CD4-positive, alpha-beta T cell treated with Interleukin-2 at 100 ng/mL for 4 hours (primary cell): ENCODE measurements around the gene TRAF5.

Source experiments
- DNase-seq: peaks from one replicate; pipeline ENCODE4 v3.0.0-alpha.2; 2020; ENCODE audit warnings: low spot score

Gene TRAF5

GRCh38 chr1:211328084-211328694 lies 1.6 kb downstream of the TRAF5 start:
- DNase-seq, result no peak

- DNase-seq, result no peak
Observed at GRCh38 chr1:211328866-211329475, 2.3 kb downstream of the TRAF5 start.

- DNase-seq, result peak; percentile 33
Observed at GRCh38 chr1:211329764-211330201, 3.1 kb downstream of the TRAF5 start.

- DNase-seq, result no peak
Observed at GRCh38 chr1:211330282-211330936, 3.8 kb downstream of the TRAF5 start.

- no peak for DNase-seq
Observed at GRCh38 chr1:211331011-211331709, 4.5 kb downstream of the TRAF5 start.

GRCh38 chr1:211332036-211332616 lies 5.5 kb downstream of the TRAF5 start:
- DNase-seq, result no peak

GRCh38 chr1:211332830-211333229 lies 6.2 kb downstream of the TRAF5 start:
- DNase-seq, result no peak

- no peak for DNase-seq
Observed at GRCh38 chr1:211333906-211334305, 7.3 kb downstream of the TRAF5 start.

GRCh38 chr1:211334986-211335385 lies 8.4 kb downstream of the TRAF5 start:
- peak; percentile 45 for DNase-seq

- peak; percentile 25 for DNase-seq
Observed at GRCh38 chr1:211335522-211336157, 9.0 kb downstream of the TRAF5 start.

- DNase-seq, result no peak
Observed at GRCh38 chr1:211336161-211336560, 9.5 kb downstream of the TRAF5 start.

- DNase-seq, result no peak
Observed at GRCh38 chr1:211336775-211337174, 10.1 kb downstream of the TRAF5 start.

- no peak for DNase-seq
Observed at GRCh38 chr1:211337430-211338223, 11.0 kb downstream of the TRAF5 start.

- no peak for DNase-seq
Observed at GRCh38 chr1:211338224-211338620, 11.6 kb downstream of the TRAF5 start.

- DNase-seq, result no peak
Observed at GRCh38 chr1:211339631-211340041, 13.0 kb downstream of the TRAF5 start.

GRCh38 chr1:211340622-211341507 lies 14.2 kb downstream of the TRAF5 start:
- no peak for DNase-seq

GRCh38 chr1:211341999-211342398 lies 15.4 kb downstream of the TRAF5 start:
- no peak for DNase-seq

GRCh38 chr1:211343607-211344006 lies 17.0 kb downstream of the TRAF5 start:
- DNase-seq, result no peak

- no peak for DNase-seq
Observed at GRCh38 chr1:211344152-211344618, 17.6 kb downstream of the TRAF5 start.

GRCh38 chr1:211345719-211346118 lies 19.1 kb downstream of the TRAF5 start:
- DNase-seq, result no peak
